Cardiac muscle cell (in vitro differentiated cells and primary cell): ENCODE data around the gene METRN. TPM values are rescaled to one million over a fixed set of nuclear protein-coding genes. Genes with fewer than 3 reads are reported as not detected.
"Not testable (repeated sequence)": the region's sequence is repeated elsewhere in the genome, so short reads cannot be mapped to it uniquely, and the experiment has no call there.

Source experiments
- DNase-seq, 2 donors: peaks; one replicate each; pipeline versions ENCODE4 v3.0.0 to v3.0.0-alpha.2; 2010 to 2017; ENCODE audit warnings: low read depth in 1 of 2, low spot score in 1 of 2
- H3K27ac ChIP-seq: fragments of 200-600 bp; sonication (generic); 2 replicates; pipeline ENCODE4 v1.5.1; 2016
- H3K27me3 ChIP-seq: fragments of 200-600 bp; sonication (generic); 2 replicates; pipeline ENCODE4 v1.6.0; 2016; ENCODE audit warnings: control low read depth
- H3K36me3 ChIP-seq: fragments of 200-600 bp; sonication (generic); 2 replicates; pipeline ENCODE4 v1.5.1; 2016; ENCODE audit warnings: control low read depth
- H3K4me1 ChIP-seq: fragments of 200-600 bp; sonication (generic); 2 replicates; pipeline ENCODE4 v1.8.1; 2017; ENCODE audit warnings: low read depth, mild to moderate bottlenecking, mixed run types
- H3K4me3 ChIP-seq: fragments of 200-600 bp; sonication (generic); 2 replicates; pipeline ENCODE4 v1.5.1; 2016; ENCODE audit warnings: mild to moderate bottlenecking
- H3K9me3 ChIP-seq: fragments of 200-600 bp; sonication (generic); 2 replicates; pipeline ENCODE4 v1.5.1; 2017; ENCODE audit warnings: low read depth, mild to moderate bottlenecking, control low read depth
- CTCF ChIP-seq: IDR thresholded peaks from 2 replicates; pipeline ENCODE4 v1.5.1; 2012; ENCODE audit warnings: low read depth, mild to moderate bottlenecking, low read length
- polyA plus RNA-seq: library from polyadenylated mRNA; unstranded; fragments of >200 nt; fragmentation: Nextera tagmentation; extraction: Ambion mirVana; gene quantifications from 2 replicates; pipeline ENCODE4 v1.2.1, GENCODE V29; 2016
- total RNA-seq: library from RNA; depleted of rRNA; stranded (reverse); fragments of >200 nt; gene quantifications from 2 replicates; pipeline ENCODE4 v1.2.3, GENCODE V29; 2016

The METRN gene
- total and polyA plus RNA-seq, 2 experiments from 2014 or later, result 93.9 to 299 TPM

GRCh38 chr16:752007-752312, 37.0 kb downstream of the METRN start:
- H3K9me3 ChIP-seq, result no peaks in the 10 kb centered on the region
- H3K4me3 ChIP-seq, result no peak overlapping the region
- no peak overlapping the region for H3K27ac ChIP-seq
- H3K27me3 ChIP-seq, result no peaks in the 10 kb centered on the region
- no peak for DNase-seq
- H3K36me3 ChIP-seq, result no peaks in the 10 kb centered on the region
- TF ChIP-seq CTCF, result no peak
- H3K4me1 ChIP-seq, result peaks cover 3% of the 10 kb centered on the region

- H3K9me3 ChIP-seq, H3K27me3 ChIP-seq, DNase-seq, H3K4me3 ChIP-seq, H3K27ac ChIP-seq, H3K4me1 ChIP-seq, H3K36me3 ChIP-seq: not testable (repeated sequence)
These were observed 39.2 kb downstream of the METRN start for GRCh38 chr16:754121-754607.

- Histone ChIP-seq H3K27ac (no peak overlapping the region), H3K36me3 (no peaks in the 10 kb centered on the region), H3K27me3 (no peaks in the 10 kb centered on the region), H3K4me1 (peaks cover 8% of the 10 kb centered on the region), H3K4me3 (no peak overlapping the region), H3K9me3 (no peaks in the 10 kb centered on the region)
- no peak for TF ChIP-seq CTCF
- no peak for DNase-seq
These were observed 39.7 kb downstream of the METRN start for GRCh38 chr16:754656-755055.

- TF ChIP-seq CTCF, result no peak
These were observed 41.5 kb downstream of the METRN start for GRCh38 chr16:756428-756827.

GRCh38 chr16:759110-759910, 44.4 kb downstream of the METRN start:
- no peak for TF ChIP-seq CTCF
- H3K4me1 ChIP-seq, result peaks cover 9% of the 10 kb centered on the region
- no peaks in the 10 kb centered on the region for H3K36me3 ChIP-seq
- H3K27ac ChIP-seq, result peak overlapping the region; percentile 67
- H3K4me3 ChIP-seq, result no peak overlapping the region
- peak in 1 of 2 donors; percentile 42 for DNase-seq
- no peaks in the 10 kb centered on the region for H3K27me3 ChIP-seq
- no peaks in the 10 kb centered on the region for H3K9me3 ChIP-seq

More at GRCh38 chr16:756428-756827, 41.5 kb downstream of the METRN start:
- peaks cover 12% of the 10 kb centered on the region for H3K4me1 ChIP-seq
- no peak overlapping the region for H3K27ac ChIP-seq
- no peaks in the 10 kb centered on the region for H3K27me3 ChIP-seq
- DNase-seq, result no peak
- no peaks in the 10 kb centered on the region for H3K36me3 ChIP-seq
- no peaks in the 10 kb centered on the region for H3K9me3 ChIP-seq
- H3K4me3 ChIP-seq, result no peak overlapping the region

GRCh38 chr16:760065-760464, 45.1 kb downstream of the METRN start:
- Histone ChIP-seq H3K27me3 (no peaks in the 10 kb centered on the region), H3K27ac (peak overlapping the region; percentile 67), H3K9me3 (no peaks in the 10 kb centered on the region), H3K4me3 (no peak overlapping the region), H3K4me1 (peaks cover 9% of the 10 kb centered on the region), H3K36me3 (no peaks in the 10 kb centered on the region)
- TF ChIP-seq CTCF, result no peak
- no peak for DNase-seq
